B cell (primary cell): ENCODE results near the gene OCA2. TPM values are rescaled to one million over a fixed set of nuclear protein-coding genes. Genes with fewer than 3 reads are reported as not detected.

ENCODE experiments used
- ATAC-seq: fragments of 200-7000 bp; cut with Tn5 transposase; one replicate; pipeline ENCODE4 v1.10.0; 2021; ENCODE audit warnings: low read depth, mild to moderate bottlenecking, moderate number of reproducible peaks, moderate library complexity
- CTCF ChIA-PET: fragments of 350-600 bp; sonication (Branson Sonifier 250); formaldehyde crosslinking; loops from one replicate; lab custom pipeline; 2021; ENCODE audit warnings: antibody characterized with exemption, inconsistent platforms; lab: Charles Lee
- POLR2A ChIA-PET: fragments of 350-600 bp; sonication (Branson Sonifier 250); formaldehyde crosslinking; loops from one replicate; lab custom pipeline; 2021; ENCODE audit warnings: antibody characterized with exemption; lab: Charles Lee
- DNase-seq: peaks from one replicate; pipeline ENCODE4 v3.0.0; 2013
- H2AFZ ChIP-seq: 2 replicates; pipeline ENCODE4 v1.6.1; 2012; ENCODE audit warnings: mild to moderate bottlenecking, low read depth, low read length; ENCODE audit not compliant: insufficient read depth, poor library complexity, severe bottlenecking
- H3K27ac ChIP-seq, 2 donors: 1 replicate in 1 of 2; 2 replicates in 1 of 2; pipeline ENCODE4 v1.5.1; 2012 to 2013; ENCODE audit warnings: low read length in 2 of 2, mild to moderate bottlenecking in 2 of 2, moderate library complexity in 1 of 2
- H3K27me3 ChIP-seq, 4 experiments: fragments of 200-600 bp in 1 of 4; sonication (generic) in 1 of 4; replicated peaks in 1 of 4; 1 replicate in 2 of 4; 2 replicates in 2 of 4; pipeline versions ENCODE4 v1.6.1 to v1.7.0; 2013 to 2016; ENCODE audit warnings: low read length in 3 of 4, mild to moderate bottlenecking in 2 of 4, mixed read lengths in 1 of 4, moderate library complexity in 1 of 4; ENCODE audit not compliant: insufficient read depth in 4 of 4, control insufficient read depth in 3 of 4; ENCODE audit errors: control extremely low read depth in 1 of 4
- H3K36me3 ChIP-seq, 2 experiments: replicated peaks in 1 of 2; 1 replicate in 1 of 2; 2 replicates in 1 of 2; pipeline versions ENCODE4 v1.6.1 to v1.7.1; 2013; ENCODE audit warnings: low read length in 1 of 2; ENCODE audit not compliant: insufficient read depth in 2 of 2, control insufficient read depth in 1 of 2; ENCODE audit errors: control extremely low read depth in 1 of 2, extremely low read depth in 1 of 2
- H3K4me1 ChIP-seq, 2 donors: fragments of 200-600 bp in 1 of 2; sonication (generic) in 1 of 2; 1 replicate in 1 of 2; 2 replicates in 1 of 2; pipeline versions ENCODE4 v1.5.1 to v1.6.1; 2013 to 2017; ENCODE audit warnings: low read length in 2 of 2; ENCODE audit not compliant: control insufficient read depth in 2 of 2, insufficient read depth in 2 of 2
- H3K4me2 ChIP-seq: replicated peaks from 2 replicates; pipeline ENCODE3; 2012; ENCODE audit warnings: mild to moderate bottlenecking, low read depth, low read length; ENCODE audit not compliant: poor library complexity, severe bottlenecking
- H3K4me3 ChIP-seq, 5 experiments: fragments of 200-600 bp in 1 of 5; sonication (generic) in 1 of 5; 1 replicate in 3 of 5; 2 replicates in 2 of 5; pipeline versions ENCODE4 v1.5.1 to v1.7.0; 2011 to 2016; ENCODE audit warnings: low read length in 4 of 5, mild to moderate bottlenecking in 4 of 5, low read depth in 2 of 5, control low read depth in 1 of 5, moderate library complexity in 1 of 5; ENCODE audit not compliant: insufficient read depth in 1 of 5; ENCODE audit errors: control extremely low read depth in 1 of 5, extremely low read depth in 1 of 5
- H3K79me2 ChIP-seq: fragments of 200-600 bp; sonication (generic); one replicate; pipeline ENCODE4 v1.6.0; 2016; ENCODE audit warnings: low read length; ENCODE audit not compliant: control insufficient read depth, insufficient read depth
- H3K9ac ChIP-seq: fragments of 200-600 bp; sonication (generic); 2 replicates; pipeline ENCODE4 v1.6.1; 2017; ENCODE audit warnings: mild to moderate bottlenecking, low read length, moderate library complexity
- H3K9me3 ChIP-seq, 3 donors: one replicate each; pipeline versions ENCODE4 v1.6.1 to v1.7.1; 2013; ENCODE audit warnings: low read length in 2 of 3; ENCODE audit not compliant: control insufficient read depth in 2 of 3, insufficient read depth in 1 of 3; ENCODE audit errors: control extremely low read depth in 1 of 3
- H4K20me1 ChIP-seq: 2 replicates; pipeline ENCODE4 v1.6.0; 2012; ENCODE audit warnings: mild to moderate bottlenecking, low read length; ENCODE audit not compliant: insufficient read depth, control insufficient read depth, poor library complexity, severe bottlenecking
- H3K27ac Mint-ChIP-seq: one replicate; pipeline ENCODE4 v1.8.0; 2021; ENCODE audit warnings: mixed read lengths
- H3K27me3 Mint-ChIP-seq: one replicate; pipeline ENCODE4 v1.8.0; 2021; ENCODE audit warnings: mixed read lengths
- H3K4me1 Mint-ChIP-seq: one replicate; pipeline ENCODE4 v1.8.0; 2021; ENCODE audit warnings: mixed read lengths
- H3K4me3 Mint-ChIP-seq: one replicate; pipeline ENCODE4 v1.8.0; 2021; ENCODE audit warnings: mixed read lengths
- H3K9me3 Mint-ChIP-seq: one replicate; pipeline ENCODE4 v1.8.0; 2022; ENCODE audit warnings: mixed read lengths; ENCODE audit not compliant: insufficient read depth
- CTCF ChIP-seq: fragments of 200-600 bp; IDR thresholded peaks from one replicate; pipeline ENCODE4 v1.8.0; 2022; ENCODE audit warnings: antibody characterized with exemption, mild to moderate bottlenecking
- EZH2 ChIP-seq: IDR thresholded peaks from 2 replicates; pipeline ENCODE4 v1.6.1; 2012; ENCODE audit warnings: borderline replicate concordance, low read depth, mild to moderate bottlenecking, moderate library complexity, low read length; ENCODE audit not compliant: insufficient read depth, poor library complexity, severe bottlenecking
- WGBS: methylation state at CpG from one replicate; pipeline ENCODE4 v1.1.5; 2013; ENCODE audit warnings: missing lambda C conversion rate; ENCODE audit not compliant: insufficient coverage; 5-methylcytosine and 5-hydroxymethylcytosine counted together
- intact Hi-C: fragments of 100-400 bp; cut with micrococcal nuclease; formaldehyde crosslinking; loops from one replicate; pipeline ENCODE4 v1.10.0; 2022
- polyA plus RNA-seq: library from polyadenylated mRNA; depleted of rRNA; stranded (reverse); fragments of >200 nt; gene quantifications from 2 replicates; pipeline ENCODE4 v1.2.3, GENCODE V29; 2012
- total RNA-seq, 2 donors: library from RNA; stranded (reverse); fragments of 120-200 nt in 1 of 2; gene quantifications; 1 replicate in 1 of 2; 2 replicates in 1 of 2; pipeline versions ENCODE4 v1.2.3 to v1.2.4, GENCODE V29; 2013 to 2022

The OCA2 gene
- total and polyA plus RNA-seq, 2 donors (not counting 1 experiment from before 2014, with no cell fraction given), result 0.12 TPM; not detected in 1

DNA sequence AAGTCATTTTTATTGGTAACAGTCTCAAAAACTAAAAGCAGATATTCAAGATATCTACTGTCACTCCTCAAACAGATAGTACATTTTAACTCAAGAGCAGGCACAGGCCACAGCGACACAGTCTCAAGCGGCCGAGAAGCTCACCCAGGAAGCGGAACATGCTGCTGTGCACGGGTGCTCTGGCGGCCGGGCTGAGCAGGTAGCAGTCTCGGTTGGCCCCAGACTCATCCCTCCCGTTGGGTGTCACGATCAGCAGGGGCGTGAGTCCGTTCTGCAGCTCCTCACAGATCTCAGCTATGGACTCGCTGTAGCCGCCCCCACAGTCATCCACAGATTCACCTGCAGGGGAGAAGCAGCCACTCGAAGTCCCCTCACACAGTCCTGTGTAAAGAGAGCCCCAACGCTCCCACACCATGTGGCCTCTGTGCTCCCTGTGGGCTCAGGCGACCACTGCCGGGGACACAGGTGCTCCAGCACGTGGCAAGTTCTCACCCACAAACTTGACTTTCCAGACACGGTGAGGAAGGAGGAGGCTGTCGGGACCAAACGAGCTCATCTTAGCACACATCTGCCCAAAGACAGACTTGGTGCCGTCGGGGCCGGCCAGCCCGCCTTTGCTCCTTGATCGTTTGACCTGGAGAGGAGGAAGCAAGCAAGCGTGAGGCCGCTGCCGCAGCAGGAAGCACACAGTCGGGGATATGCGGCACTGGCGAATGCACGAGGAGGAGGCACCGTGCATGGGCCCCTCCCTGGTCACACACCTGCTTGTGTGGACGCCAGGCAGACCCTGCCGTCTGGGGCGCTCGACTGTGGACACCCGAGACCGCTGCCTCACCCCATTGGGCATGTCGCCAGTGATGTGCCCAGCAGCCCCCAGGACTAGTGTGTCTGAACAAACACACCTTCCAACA lies 17.7 kb upstream of the OCA2 start:
- Histone ChIP-seq H3K9me3 (no peaks in the 10 kb centered on the region), H3K36me3 (peaks cover 12 to 58% of the 10 kb centered on the region in 2 experiments), H3K4me1 (no peaks in the 10 kb centered on the region), H3K4me2 (no peak overlapping the region), H3K4me3 (no peak overlapping the region), H3K27me3 (no peaks in the 10 kb centered on the region), H2AFZ (no peak overlapping the region), H4K20me1 (no peaks in the 10 kb centered on the region), H3K9ac (no peak overlapping the region), H3K79me2 (no peaks in the 10 kb centered on the region), H3K27ac (no peak overlapping the region)
- WGBS, result 94% methylated on average over 40 of the region's 42 CpGs
- ChIA-PET CTCF (interaction anchor here (2.7 kb wide), 1 partner anchor 9 kb away, joined by 13 read pairs; no protein-coding TSS in a partner anchor), POLR2A (no interaction called here)
- no peak overlapping the region for H3K27ac Mint-ChIP-seq
- H3K4me1 Mint-ChIP-seq, result no peaks in the 10 kb centered on the region
- ATAC-seq, result no peak
- no peaks in the 10 kb centered on the region for H3K27me3 Mint-ChIP-seq
- H3K9me3 Mint-ChIP-seq, result no peaks in the 10 kb centered on the region
- DNase-seq, result no peak
- intact Hi-C loops, result no loop called here
- no peak overlapping the region for H3K4me3 Mint-ChIP-seq
- TF ChIP-seq CTCF, result no peak
- no peak for TF ChIP-seq EZH2

DNA sequence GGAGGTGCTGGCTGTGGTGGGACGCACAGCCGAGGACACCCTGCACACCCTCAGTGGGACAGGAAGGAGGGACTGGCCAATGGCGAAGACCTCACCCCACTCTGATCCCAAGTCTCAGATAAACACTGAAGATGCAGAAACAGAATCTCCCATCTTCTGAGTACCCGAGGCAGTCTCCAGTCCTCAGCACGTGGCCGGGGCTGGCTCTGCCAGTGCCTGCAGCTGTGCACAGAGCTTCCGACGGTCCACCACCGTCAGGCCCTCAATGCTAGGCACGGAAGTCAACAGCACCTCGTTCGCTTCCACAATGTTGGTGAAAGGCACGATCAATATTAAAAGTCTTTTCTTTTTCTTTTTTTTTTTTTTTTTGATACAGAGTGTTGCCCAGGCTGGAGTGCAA lies 16.8 kb upstream of the OCA2 start:
- H3K4me2 ChIP-seq, result no peak overlapping the region
- H4K20me1 ChIP-seq, result no peaks in the 10 kb centered on the region
- no peaks in the 10 kb centered on the region for H3K9me3 Mint-ChIP-seq
- H3K27me3 Mint-ChIP-seq, result no peaks in the 10 kb centered on the region
- ChIA-PET CTCF (interaction anchor here (0.7 to 2.7 kb wide), 2 partner anchors 10 to 445 kb away, joined by 3 to 13 read pairs; no protein-coding TSS in a partner anchor), POLR2A (interaction anchor here (0.6 kb wide), 1 partner anchor 23 kb away, joined by 3 read pairs; no protein-coding TSS in a partner anchor)
- H3K27ac Mint-ChIP-seq, result no peak overlapping the region
- H3K36me3 ChIP-seq, result peaks cover 8 to 57% of the 10 kb centered on the region in 2 experiments
- no peak for ATAC-seq
- no peak overlapping the region for H3K27ac ChIP-seq
- no peaks in the 10 kb centered on the region for H3K79me2 ChIP-seq
- H3K4me1 ChIP-seq, result no peaks in the 10 kb centered on the region
- DNase-seq, result no peak
- TF ChIP-seq EZH2 (no peak), CTCF (no peak)
- H3K9me3 ChIP-seq, result no peaks in the 10 kb centered on the region
- intact Hi-C loops, result no loop called here
- 84% methylated on average over 9 of the region's 13 CpGs for WGBS
- no peak overlapping the region for H3K9ac ChIP-seq
- no peaks in the 10 kb centered on the region for H3K4me1 Mint-ChIP-seq
- H3K27me3 ChIP-seq, result no peaks in the 10 kb centered on the region
- no peak overlapping the region for H3K4me3 ChIP-seq
- no peak overlapping the region for H3K4me3 Mint-ChIP-seq
- no peak overlapping the region for H2AFZ ChIP-seq
